GM19043 (cell line): ENCODE measurements around the gene MPG.

Experiments
- ATAC-seq: cut with Tn5 transposase; IDR thresholded peaks from one replicate; pipeline ENCODE4 v1.9.1; 2021; ENCODE audit warnings: low read depth; ENCODE audit not compliant: unreplicated experiment

Gene MPG

GRCh38 chr16:66309-67182 lies 11.5 kb upstream of the MPG start:
- no peak for ATAC-seq

- no peak for ATAC-seq
Measured at GRCh38 chr16:67183-67791, 10.7 kb upstream of the MPG start.

DNA sequence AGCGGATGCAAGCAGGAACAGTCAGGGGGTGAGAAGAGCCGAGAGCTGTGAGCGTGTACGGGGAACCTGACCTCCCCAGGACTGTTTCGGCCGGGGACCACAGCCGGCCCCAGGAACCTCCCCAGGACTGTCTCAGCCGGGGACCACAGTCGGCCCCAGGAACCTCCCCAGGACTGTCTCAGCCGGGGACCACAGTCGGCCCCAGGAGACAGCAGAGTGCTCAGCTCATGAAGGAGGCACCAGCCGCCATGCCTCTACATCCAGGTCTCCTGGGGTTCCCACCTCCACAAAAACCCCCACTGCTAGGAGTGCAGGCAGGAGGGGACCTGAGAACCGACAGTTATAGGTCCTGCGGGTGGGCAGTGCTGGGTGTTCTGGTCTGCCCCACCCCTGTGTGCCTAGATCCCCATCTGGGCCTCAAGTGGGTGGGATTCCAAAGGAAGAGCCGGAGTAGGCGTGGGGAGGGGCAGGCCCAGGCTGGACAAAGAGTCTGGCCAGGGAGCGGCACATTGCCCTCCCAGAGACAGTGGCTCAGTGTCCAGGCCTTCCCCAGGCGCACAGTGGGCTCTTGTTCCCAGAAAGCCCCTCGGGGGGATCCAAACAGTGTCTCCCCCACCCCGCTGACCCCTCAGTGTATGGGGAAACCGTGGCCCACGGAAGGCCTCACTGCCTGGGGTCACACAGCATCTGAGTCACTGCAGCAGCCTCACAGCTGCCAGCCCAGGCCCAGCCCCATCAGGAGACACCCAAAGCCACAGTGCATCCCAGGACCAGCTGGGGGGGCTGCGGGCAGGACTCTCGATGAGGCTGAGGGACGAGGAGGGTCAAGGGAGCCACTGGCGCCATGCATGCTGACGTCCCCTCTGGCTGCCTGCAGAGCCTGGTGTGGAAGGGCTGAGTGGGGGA lies 9.9 kb upstream of the MPG start:
- ATAC-seq = no peak

GRCh38 chr16:69181-69580 lies 8.8 kb upstream of the MPG start:
- no peak for ATAC-seq

DNA sequence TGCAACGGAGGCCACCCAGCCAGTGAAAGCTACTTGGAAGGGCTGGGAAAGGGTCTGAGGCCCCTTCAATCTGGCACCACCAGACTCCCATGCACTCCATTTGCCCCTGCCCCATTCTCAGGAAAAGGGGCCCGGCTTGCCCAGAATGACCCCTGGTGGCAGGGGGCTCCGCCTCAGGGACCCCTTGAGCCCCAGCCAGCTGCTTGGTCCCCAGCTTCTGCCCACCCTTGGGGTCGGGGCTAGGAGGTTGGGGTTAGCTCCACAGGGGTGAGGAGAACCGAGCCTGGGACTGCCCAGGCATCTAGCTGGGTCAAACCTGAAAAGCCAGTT lies 6.8 kb upstream of the MPG start:
- no peak for ATAC-seq

- ATAC-seq = no peak
Measured at GRCh38 chr16:71540-72401, 6.3 kb upstream of the MPG start.

DNA sequence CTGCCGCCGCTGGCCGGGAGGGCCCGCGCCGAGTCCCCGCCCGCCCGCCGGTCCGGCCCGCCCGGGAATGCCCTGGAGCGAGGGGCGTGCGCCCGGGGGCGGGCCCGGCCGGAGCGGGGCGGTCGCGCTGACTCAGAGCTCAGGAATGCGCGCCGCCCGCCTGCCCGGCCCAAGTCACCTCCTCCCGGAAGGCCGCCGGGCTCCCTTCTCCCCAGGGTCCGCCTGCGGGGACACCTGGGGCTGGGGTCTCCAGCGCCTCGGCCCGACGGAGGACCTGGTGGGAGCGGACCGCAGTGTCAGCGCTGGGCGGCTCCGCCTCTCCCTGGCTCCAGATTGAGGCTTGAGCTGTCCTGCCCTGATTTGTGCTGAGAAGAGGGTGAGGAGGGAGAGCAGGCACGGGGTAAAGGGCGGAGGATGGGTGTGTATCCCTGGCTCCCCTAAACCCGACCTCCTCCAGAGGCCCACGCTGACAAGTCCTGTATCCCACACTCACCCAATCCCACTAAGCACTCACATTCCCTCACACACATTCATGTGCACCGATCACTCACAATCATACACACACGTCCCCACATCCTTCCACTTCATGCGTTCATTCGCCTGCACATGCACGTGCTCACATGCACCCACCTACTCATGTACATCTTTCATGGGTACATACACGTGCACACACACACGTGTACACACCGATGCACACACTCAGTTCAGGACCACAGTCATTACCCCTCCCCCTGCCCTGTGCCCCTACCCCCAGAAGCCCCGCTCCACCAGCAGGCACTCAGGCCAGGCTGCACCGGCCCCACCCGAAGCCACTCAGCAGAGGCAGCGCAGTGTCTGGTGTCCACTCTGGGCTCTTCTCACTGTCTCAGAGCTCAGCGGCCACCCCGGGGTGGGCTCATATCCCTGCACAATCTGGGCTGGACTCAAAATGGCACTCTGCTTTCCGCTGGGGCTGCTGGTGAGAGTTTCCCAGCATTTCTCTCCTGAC lies 5.2 kb upstream of the MPG start, which contains the start of gene RHBDF1:
Gene RHBDF1 (minus strand): TSS at position 71 of the 988 bp plus-strand sequence. CDS start 7,616 bp downstream, outside the sequence.
- ATAC-seq = no peak

DNA sequence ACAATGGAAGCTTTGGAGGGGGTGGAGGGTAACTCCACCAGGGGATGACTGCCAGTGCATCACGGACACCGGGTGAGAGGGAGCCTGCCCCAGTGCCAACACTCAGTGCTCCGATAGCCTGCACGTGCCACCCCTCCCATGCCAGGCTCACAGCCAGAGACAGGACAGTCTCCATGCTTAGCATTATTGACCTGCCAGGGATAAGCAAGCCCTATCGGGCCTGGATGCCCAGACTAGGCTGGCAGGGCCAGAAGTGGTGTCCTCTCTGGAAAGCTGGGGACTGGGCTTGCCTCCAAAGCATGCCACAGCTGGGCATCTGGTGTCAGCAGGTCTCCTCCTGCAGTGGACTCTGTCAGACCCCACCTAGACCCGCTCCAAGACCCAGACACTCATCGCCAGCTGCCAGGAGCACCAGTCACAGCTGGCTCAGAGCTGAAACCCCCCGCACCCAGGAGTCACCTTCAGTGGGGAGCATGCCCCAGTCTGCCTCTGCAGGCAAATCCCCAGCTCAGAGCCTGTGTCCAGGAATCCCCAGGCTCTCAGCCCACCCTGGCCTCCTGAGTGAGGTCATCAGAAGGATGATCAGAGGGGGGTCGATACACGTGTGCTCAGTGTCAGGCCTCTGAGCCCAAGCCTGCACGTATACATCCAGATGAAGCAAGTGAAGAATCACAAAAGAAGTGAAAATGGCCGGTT lies 3.8 kb upstream of the MPG start:
- ATAC-seq = no peak

DNA sequence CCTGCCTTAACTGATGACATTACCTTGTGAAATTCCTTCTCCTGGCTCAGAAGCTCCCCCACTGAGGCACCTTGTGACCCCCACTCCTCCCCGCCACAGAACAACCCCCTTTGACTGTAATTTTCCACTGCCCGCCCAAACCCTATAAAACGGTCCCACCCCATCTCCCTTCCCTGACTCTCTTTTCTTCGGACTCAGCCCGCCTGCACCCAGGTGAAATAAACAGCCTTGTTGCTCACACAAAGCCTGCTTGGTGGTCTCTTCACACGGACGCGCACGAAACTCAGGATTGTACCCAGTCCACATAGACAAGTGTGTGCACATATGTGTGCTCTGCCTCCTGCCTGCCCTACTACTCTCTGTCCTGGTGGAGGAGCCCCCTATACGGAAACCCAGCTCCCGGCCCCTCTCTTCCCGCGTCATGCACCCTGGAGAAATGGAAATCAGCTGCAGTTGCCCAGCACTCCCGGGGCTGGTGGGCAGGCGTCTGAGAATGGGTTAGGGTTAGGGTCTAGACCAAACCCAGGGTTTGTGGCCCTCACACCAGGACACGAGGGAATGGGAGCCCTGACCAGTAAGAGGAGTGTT lies 3.2 kb upstream of the MPG start:
- ATAC-seq = no peak

DNA sequence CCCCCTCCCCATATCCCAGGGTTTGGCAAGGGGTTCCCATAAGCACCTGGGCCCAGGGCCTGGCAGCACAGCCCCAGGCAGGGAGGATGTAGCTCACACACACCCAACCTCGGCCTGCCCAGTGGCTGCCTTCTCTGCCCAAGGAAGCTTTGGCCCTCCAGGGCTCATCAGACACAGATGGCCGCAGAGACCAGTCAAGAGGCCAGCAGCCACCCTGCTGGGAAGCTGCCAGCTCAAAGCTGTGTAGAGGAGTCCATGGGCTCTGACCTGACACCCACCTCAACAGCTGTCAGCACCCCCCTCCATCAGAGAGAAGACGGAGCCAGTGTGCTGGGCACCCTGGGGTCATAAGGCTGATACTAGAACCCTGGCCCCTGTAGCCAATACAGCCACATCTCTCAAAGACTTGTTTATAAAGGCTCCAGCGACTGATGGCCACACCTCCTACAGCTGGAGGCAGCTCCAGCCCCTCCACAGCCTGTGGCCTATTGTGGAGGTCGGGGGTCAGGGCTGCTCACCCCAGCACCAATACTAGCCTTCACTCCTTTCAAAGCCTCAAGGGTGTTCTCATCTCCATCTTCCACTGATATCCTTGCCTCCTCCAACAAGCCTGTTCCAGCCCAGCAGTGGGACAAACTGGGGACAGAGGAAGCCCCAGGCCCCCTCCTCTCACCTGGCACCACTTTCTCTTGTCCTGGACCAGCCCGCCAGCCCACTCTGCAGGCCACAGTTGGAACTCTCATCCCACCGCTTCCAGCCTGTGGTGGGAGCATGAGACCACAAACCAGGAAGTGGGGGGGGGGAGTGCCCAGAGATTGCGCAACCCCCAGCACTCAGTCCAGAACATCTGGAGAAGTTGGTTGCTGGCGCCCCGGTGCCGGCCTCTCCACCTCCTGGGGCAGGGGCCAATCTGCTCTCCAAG lies 2.2 kb upstream of the MPG start:
- ATAC-seq = no peak

DNA sequence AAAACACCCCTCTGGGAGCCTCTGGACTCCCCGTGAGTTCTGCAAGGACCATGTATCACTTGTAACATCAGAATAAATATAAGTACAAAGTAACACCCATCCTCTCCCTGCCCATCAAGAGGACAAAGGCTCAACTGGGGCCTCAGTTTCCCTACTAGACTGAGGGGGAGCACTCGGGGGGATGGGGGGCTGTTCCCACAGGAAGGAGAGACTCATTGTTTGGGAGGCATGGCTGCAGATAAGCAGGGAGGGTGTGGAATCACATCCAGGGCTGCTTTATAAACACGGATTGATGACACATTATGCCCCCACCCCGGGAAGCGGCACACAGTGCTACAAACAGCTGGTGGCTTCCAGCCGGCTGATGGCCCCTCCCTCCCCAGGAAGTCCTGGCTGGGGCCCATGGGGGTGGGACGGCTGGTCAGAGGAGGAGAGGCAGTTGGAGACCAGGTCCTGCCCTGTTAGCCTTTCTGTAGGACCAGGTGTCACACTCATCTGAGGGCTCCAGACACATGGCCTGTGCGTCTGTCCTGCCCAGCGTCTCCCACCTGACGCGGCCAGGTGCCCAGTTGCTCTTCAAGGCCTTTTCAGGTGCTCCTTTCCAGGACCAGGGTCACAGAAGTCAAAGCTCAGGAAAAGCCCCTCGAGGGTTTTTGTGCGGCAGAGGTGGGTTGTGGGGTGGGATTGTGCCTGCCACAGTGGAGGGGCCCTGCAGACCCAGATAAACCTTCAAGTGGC lies 1.3 kb upstream of the MPG start:
- ATAC-seq = no peak

DNA sequence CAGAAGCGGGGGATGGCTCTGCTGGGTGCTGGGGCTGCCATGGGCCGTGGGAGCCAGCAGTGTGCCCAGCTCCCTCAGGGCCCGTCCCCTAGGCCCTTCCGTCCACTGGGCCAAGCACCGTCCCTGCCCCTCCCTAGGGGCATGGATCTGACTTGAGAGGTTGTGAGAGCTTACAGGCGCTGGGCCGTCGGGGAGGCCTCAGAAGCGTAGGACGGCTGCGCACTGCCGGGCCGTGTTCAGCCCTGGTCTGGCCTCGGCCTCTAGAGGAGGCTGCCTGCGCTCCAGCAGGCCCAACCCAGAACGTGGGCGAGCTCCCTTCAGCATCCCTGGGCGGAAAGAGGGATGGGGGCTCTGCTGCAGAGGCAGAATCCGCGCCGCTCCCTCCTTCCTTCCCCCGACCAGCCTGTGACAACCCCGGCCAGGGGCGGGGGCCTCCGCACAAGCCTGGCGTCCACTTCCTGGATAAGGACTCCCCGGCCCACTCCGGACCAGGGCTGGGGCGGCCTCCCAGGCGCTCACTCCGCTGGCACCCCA lies 685 bp upstream of the MPG start:
- no peak for ATAC-seq

GRCh38 chr16:78444-79150 lies 572 bp downstream of the MPG start:
- ATAC-seq = no peak

- ATAC-seq = no peak
Measured at GRCh38 chr16:79151-80054, 1.4 kb downstream of the MPG start.
